ENCODE results near the gene PPIAL4G.
"Not testable (repeated sequence)": the region's sequence is repeated elsewhere in the genome, so short reads cannot be mapped to it uniquely, and the experiment has no call there.

Gene PPIAL4G

DNA sequence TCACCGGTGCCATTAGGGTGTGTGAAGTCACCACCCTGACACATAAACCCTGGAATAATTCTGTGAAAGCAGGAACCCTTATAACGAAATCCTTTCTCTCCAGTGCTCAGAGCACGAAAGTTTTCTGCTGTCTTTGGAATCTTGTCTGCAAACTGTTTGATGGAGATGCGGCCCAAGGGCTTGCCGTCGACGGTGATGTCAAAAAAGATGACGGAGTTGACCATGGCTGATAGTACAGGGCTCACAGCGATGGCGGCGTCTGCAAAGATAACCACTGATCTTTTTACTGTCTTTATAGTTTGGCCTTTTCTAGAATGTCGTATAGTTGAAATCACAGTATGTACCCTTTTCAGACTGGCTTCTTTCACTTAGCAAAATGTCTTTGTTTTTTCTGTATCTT, at the start of gene PPIAL4G:
Gene PPIAL4G, minus strand, starts transcription at position 274 of the 400 bp plus-strand sequence. Its CDS starts 50 bp downstream, at position 224.
- DNase-seq (ENCODE audit: low read depth): not testable (repeated sequence)

GRCh38 chr1:148532158-148532557, 49.1 kb upstream of the PPIAL4G start:
- DNase-seq (ENCODE audit: low read depth): not testable (repeated sequence)

DNA sequence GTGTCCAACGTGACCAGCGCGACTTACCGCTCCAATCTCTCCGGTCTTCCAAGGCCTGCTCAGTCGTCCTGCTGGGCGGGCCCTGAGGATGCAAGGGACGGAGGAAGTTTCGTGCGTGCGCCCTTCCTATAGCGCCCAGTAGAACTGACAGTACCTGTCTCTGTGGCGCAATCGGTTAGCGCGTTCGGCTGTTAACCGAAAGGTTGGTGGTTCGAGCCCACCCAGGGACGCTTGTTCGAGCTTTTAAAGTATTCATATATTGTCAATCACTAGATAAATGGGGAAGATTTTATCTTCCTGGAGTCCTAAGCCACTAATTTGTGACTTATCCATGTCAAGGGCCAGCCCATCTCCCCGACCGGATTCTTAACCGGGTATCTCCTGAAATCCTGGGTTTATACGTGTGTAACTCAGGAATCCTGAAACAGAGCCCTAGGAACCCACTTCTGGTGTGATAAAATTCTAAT, 46.0 kb upstream of the PPIAL4G start:
- peak; percentile 40 for DNase-seq (ENCODE audit: low read depth)

DNA sequence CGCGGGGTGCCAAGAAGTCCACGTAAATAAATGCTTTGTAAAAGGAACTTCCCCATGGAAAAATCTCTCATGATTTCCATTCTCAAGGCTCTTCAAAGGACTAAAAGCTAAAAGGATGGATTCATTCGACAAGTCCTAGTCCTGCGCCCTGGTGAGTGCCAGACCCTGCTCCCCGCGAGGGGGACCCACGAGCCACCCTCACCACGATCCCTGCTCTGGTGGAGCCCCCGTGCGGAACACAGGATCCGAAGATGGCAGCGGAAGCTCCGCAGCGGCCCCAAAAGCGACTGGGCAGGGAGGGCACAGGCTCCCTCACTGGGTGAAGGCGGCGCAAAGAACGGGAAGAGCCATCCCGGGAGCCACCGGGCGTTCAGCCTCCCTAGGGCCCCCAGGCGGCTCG, 45.5 kb upstream of the PPIAL4G start:
- not testable (repeated sequence) for DNase-seq (ENCODE audit: low read depth)

DNA sequence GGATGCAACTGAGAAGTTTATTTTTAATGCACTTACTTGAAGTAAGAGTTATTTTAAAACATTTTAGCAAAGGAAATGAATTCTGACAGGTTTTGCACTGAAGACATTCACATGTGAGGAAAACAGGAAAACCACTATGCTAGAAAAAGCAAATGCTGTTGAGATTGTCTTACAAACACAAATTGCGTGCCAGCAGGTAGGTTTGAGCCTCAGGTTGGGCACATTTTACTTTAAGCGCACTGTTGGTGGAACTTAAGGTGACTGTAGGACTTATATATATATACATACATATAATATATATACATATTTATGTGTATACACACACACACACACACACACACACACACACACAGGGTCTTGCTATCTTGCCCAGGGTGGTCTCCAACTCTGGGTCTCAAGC, 43.5 kb upstream of the PPIAL4G start:
- not testable (repeated sequence) for DNase-seq (ENCODE audit: low read depth)

DNA sequence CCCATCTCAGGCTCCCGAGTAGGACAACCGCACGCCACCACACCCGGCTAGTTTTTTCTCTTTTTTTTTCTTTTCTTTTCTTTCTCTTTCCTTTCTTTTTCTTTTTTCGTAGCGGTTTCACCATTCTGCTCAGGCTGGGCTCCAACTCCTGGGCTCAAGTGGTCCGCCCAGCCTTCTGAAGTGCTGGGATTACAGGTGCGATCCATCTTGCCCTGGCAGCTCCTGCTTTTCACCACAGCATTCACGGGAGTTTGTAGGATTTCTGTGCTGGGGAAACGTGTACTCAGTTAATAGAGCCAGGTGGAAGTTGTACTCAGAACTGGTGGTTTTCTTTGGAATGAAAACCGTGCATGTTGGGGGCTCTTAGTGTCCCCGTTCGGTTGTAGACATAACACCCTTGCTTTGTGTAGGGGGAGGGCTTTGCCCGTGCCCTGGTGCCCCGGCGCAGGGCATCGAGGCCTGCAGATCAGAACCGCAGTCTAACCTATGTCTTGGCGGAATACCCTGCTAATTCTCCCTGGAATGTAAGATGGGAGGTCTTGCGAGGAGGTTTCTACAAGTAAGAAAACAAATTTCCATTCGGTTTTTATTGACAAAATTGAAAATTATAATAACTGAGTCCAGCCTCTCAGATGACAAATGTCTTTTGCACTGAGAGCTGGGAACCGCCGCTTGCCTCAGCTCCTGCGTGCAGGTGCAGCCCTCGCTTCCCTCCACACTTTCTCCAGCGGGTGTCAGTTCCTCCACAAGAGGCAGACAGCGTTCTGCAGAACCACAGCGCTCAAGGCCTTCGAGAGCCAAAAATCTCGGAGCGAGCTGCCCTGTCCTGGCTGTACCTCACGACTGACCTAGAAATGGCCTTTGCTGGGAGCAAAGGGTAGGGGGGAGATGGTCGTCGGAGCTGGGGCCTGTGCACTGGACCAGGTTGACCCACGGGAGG, 40.4 kb upstream of the PPIAL4G start:
- DNase-seq (ENCODE audit: low read depth): not testable (repeated sequence)

DNA sequence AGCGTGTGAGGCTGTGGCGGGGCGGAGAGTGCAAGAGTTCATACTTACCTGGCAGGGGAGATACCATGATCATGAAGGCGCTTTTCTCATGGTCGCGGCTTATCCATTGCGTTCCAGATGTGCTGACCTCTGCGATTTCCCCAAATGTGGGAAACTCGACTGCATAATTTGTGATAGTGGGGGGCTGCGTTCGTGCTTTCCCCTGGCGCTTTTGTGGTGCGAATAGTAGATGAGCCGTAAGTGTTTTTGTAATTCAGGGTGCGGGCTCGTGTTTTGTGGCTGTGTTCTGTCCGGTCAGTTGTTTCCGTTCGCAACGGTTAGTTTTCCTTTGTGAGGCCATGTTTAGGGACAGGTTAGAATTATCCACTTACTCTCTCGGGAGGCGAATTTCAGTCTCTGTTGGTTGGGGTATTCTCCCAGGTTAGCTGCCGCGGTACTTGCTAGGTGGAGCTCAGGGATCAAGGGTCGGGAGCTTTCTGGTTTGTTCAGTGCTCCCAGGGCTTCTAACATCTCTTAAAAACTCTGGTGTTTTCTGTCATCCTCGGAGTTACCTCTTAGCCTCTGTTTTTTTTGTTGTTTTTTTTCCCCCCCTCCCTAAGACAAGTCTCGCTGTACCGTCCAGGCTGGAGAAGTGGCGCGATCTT, 39.6 kb upstream of the PPIAL4G start:
- peak; percentile 81 for DNase-seq (ENCODE audit: low read depth)

DNA sequence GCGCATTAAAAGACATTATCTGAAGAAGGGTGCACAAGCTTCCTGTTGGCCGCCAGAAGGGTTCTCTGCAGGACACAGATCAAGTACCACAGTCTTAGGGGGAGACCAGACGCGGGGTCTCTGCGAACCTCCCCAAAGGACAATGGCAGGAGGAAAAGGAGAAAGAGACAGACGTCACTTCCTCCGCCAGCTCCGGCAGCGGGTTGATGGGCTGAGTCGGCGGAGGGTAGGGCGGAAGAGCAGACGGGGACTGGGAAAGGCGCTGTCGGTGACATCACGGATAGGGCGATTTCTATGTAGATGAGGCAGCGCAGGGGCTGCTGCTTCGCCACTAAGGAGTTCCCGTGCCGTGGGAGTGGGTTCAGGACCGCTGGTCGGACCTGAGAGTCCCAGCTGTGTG, 39.0 kb upstream of the PPIAL4G start:
- peak; percentile 78 for DNase-seq (ENCODE audit: low read depth)

GRCh38 chr1:148514310-148514709, 31.2 kb upstream of the PPIAL4G start:
- DNase-seq (ENCODE audit: low read depth): not testable (repeated sequence)

- DNase-seq (ENCODE audit: low read depth): not testable (repeated sequence)
Measured at GRCh38 chr1:148512571-148513184, 29.6 kb upstream of the PPIAL4G start.

DNA sequence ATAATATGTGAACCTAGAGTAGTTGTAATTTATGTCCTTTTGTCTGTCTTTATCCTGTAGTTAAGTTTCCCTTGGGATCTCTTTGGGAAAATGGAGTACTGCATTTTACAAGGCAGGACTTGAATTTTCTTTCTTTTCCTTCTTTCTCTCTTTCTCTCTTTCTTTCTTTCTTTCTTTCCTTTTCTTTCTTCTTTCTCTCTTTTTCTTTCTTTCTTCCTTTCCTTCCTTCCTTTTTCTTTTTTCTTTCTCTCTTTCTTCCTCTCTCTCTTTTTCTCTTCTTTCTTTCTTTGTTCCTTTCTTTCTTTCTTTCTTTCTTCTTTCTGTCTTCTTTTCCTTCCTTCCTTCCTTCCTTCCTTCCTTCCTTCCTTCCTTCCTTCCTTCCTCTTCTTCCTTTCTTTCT, 10.8 kb upstream of the PPIAL4G start:
- DNase-seq (ENCODE audit: low read depth): not testable (repeated sequence)

GRCh38 chr1:148481134-148481533, 2.0 kb downstream of the PPIAL4G start:
- not testable (repeated sequence) for DNase-seq (ENCODE audit: low read depth)

- DNase-seq (ENCODE audit: low read depth): not testable (repeated sequence)
Measured at GRCh38 chr1:148459694-148460093, 23.4 kb downstream of the PPIAL4G start.

- DNase-seq (ENCODE audit: low read depth): not testable (repeated sequence)
Measured at GRCh38 chr1:148458901-148459581, 24.1 kb downstream of the PPIAL4G start.

DNA sequence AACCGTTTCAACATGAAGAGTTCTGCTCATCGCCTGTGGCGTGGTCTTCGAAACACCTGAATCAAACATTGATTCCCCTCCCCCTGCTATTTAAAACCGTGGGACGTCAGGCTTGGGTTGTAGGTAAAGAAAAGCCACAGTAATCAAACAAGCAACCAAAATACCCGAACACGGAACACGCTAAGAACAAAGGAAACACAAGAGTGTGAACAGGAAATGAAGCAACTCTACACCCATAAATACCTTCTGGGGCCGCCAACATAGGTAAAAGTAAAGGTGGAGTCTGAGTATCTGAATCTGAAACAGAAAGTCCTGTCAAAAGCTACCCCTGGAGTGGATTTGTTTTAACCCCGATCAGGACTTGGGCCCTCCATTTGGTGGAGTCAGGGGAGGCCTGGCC, 24.7 kb downstream of the PPIAL4G start:
- DNase-seq (ENCODE audit: low read depth): peak; percentile 39

DNA sequence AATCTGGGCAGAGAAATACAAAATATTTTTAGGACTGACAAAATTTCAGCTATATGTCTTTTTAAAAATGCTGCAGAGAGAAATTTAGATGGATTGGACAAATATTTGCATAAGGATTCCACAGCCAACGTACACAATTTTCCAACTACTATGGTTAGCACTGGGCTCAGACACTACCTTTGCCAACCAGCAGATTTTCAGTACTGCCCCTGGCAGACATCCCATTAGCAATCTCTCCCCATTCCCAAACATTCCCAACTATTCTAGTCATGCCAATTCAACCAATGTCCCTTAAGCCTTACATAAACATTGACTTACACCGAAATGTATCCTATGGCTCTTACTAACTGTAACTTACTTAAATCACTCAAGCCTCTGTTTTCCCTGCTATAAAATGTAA, 30.3 kb downstream of the PPIAL4G start:
- DNase-seq (ENCODE audit: low read depth): not testable (repeated sequence)

GRCh38 chr1:148439654-148440325, 43.3 kb downstream of the PPIAL4G start:
- DNase-seq (ENCODE audit: low read depth): not testable (repeated sequence)

DNA sequence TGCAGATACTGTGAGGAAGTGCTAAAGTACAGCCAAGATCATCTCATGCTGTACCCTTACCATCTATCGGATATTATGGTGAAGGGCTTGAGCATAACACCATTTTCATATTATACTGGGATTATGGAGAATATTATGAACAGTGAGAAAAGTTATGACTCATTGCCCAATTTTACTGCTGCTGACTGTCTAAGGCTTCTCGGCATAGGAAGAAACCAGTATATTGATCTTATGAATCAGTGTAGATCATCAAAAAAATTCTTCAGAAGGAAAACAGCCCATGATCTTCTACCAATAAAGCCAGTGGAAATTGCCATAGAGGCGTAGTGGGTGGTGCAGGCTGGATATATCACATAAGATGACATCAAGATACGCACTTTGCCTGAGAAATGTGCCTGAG, 47.7 kb downstream of the PPIAL4G start:
- DNase-seq (ENCODE audit: low read depth): no peak

DNA sequence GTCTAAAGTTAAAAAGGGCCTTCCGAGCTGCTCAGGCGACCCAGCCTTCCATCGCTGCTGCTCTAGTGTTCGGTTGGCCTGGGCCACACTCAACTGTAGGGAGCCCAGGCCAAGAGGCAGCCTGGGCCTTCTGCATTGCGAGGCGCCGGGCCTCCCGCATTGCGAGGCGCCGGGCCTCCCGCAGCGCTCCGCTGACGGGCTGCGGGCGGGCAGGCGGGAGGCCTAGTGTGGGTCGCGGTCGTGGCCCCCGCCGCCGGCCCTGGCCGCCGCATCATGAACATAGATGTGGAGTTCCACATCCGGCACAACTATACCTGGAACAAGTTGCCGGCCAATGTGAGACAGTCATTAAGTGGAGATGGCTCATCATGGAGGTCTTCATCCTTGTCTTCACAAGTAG, 48.3 kb downstream of the PPIAL4G start:
- no peak for DNase-seq (ENCODE audit: low read depth)

GRCh38 chr1:148432916-148433317, 50.2 kb downstream of the PPIAL4G start:
- DNase-seq (ENCODE audit: low read depth): not testable (repeated sequence)
